ENCODE measurements around the gene SLC39A1. TPM values are rescaled to one million over a fixed set of nuclear protein-coding genes. Genes with fewer than 3 reads are reported as not detected.

SLC39A1 gene
- total and polyA plus RNA-seq, 9 of the 15 experiments (the other 6 are each of a cell fraction or from before 2014, with no cell fraction given): 9.9 to 81.1 (median 62.7) TPM

DNA sequence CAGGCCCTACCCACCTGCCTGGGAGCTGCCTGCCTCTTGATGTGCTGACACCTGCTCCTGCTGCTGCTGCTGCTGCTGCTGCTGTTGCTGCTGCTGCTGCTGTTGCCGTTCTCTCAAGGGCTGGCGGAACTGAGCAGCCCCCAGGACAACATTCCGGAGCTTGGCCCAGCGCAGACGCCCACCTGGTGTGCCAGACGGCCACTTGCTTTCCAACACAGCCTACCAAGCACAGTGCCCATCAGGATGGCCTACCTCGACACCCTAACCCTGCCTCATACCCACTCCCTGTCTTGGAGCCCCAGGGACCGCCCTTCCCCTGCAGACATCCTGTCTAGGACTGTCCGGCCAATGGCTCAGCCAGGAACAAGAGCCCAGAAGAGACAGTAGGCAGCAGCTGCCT, 28.6 kb downstream of the SLC39A1 start:
- H3K79me2 ChIP-seq (ENCODE audit: control insufficient read depth, insufficient read depth, low read length): no peaks in the 10 kb centered on the region
- in situ Hi-C loops (cut with MboI) (no loop called here), intact Hi-C loops (cut with micrococcal nuclease) (no loop called here)
- BruUV-seq (replicated peaks): no TSS peak
- H3K9me1 ChIP-seq (ENCODE audit: control insufficient read depth, insufficient read depth, low read length): no peaks in the 10 kb centered on the region
- DNase-seq (ENCODE audit: extremely low read depth in 1 of 4, low spot score in 3 of 4) (no peak), FAIRE-seq (no peak), ATAC-seq (no peak)
- H4K20me1 ChIP-seq (replicated peaks; ENCODE audit: control insufficient read depth, insufficient read depth, low read length): no peaks in the 10 kb centered on the region
- WGBS (ENCODE audit: insufficient coverage, low coverage, missing lambda C conversion rate): 96% methylated on average over 9 of the region's 9 CpGs
- ChIA-PET POLR2A (interaction anchor here (1.1 to 1.7 kb wide), 4 partner anchors 10 to 12 kb away, joined by 5 to 7 read pairs (median 6); partner anchors contain the start of genes DENND4B and GATAD2B), CTCF (ENCODE audit: low intra/inter-chr PET ratio) (no interaction called here)
- no peak overlapping the region for H2AFZ ChIP-seq (ENCODE audit: low read depth, low read length)
- no peaks in the 10 kb centered on the region for H3K27me3 ChIP-seq (ENCODE audit: control insufficient read depth in 2 of 2, insufficient read depth in 2 of 2, low read length in 2 of 2)
- H3K9ac ChIP-seq (ENCODE audit: insufficient read depth in 1 of 2, low read depth in 2 of 2, low read length in 2 of 2): no peak overlapping the region
- peaks cover 87% of the 10 kb centered on the region; the same call in 2 of the 3 replicates for H3K36me3 ChIP-seq (ENCODE audit: control insufficient read depth, insufficient read depth, low read length)
- no peaks in the 10 kb centered on the region for H3K4me1 ChIP-seq (replicated peaks in 1 of 2; ENCODE audit: control insufficient read depth in 2 of 2, insufficient read depth in 2 of 2, low read length in 2 of 2)
- no peak overlapping the region for H3K4me2 ChIP-seq (ENCODE audit: insufficient read depth, low read length)
- H3K9me3 ChIP-seq (replicated peaks; ENCODE audit: control insufficient read depth, insufficient read depth, low read depth, low read length): no peaks in the 10 kb centered on the region
- TF ChIP-seq GATA2 (CRISPR knock-in tag; IDR thresholded peaks at IDR 0.05): no peak
- TF ChIP-seq, protein P1, sequence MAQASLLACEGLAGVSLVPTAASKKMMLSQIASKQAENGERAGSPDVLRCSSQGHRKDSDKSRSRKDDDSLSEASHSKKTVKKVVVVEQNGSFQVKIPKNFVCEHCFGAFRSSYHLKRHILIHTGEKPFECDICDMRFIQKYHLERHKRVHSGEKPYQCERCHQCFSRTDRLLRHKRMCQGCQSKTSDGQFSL (CRISPR knock-in tag; IDR thresholded peaks at IDR 0.05): no peak
- TF ChIP-seq, protein P1 (tag; IDR thresholded peaks at IDR 0.05): no peak
- no peak for TF ChIP-seq POLR2A (conservative IDR thresholded peaks at IDR 0.05)
- peak; percentile 36; the same call in 1 of the 2 replicates for TF ChIP-seq RBFOX2 (IDR thresholded peaks at IDR 0.05; ENCODE audit: low read depth, low read length)
- TF ChIP-seq, protein P2, sequence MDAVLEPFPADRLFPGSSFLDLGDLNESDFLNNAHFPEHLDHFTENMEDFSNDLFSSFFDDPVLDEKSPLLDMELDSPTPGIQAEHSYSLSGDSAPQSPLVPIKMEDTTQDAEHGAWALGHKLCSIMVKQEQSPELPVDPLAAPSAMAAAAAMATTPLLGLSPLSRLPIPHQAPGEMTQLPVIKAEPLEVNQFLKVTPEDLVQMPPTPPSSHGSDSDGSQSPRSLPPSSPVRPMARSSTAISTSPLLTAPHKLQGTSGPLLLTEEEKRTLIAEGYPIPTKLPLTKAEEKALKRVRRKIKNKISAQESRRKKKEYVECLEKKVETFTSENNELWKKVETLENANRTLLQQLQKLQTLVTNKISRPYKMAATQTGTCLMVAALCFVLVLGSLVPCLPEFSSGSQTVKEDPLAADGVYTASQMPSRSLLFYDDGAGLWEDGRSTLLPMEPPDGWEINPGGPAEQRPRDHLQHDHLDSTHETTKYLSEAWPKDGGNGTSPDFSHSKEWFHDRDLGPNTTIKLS (IDR thresholded peaks at IDR 0.05; ENCODE audit: borderline replicate concordance, low read depth): no peak
- no peak for TF ChIP-seq KAT8 (IDR thresholded peaks at IDR 0.05; ENCODE audit: low read depth)
- TF ChIP-seq MED1 (CRISPR knock-in tag; IDR thresholded peaks at IDR 0.05; ENCODE audit: borderline replicate concordance): no peak
- no peak for TF ChIP-seq C11orf30 (IDR thresholded peaks at IDR 0.05; ENCODE audit: low read depth)
- TF ChIP-seq ZNF274 (IDR thresholded peaks at IDR 0.05; ENCODE audit: borderline replicate concordance, low read depth, low read length): no peak
- no peak overlapping the region for H3K27ac ChIP-seq (ENCODE audit: extremely low read depth, low read depth, low read length)
- H3K4me3 ChIP-seq: no peak overlapping the region
